DND-41 (cell line): ENCODE measurements around the gene AJAP1.

Experiments
- ATAC-seq: fragments of 200-7000 bp; cut with Tn5 transposase; 3 replicates; pipeline ENCODE4 v1.9.1; 2021; ENCODE audit warnings: low read depth; ENCODE audit not compliant: insufficient read depth
- DNase-seq: peaks from one replicate; pipeline ENCODE4 v3.0.0-alpha.2; 2020
- H2AFZ ChIP-seq: 2 replicates; pipeline ENCODE4 v1.6.0; 2012; ENCODE audit warnings: low read depth, low read length
- H3K27ac ChIP-seq: 2 replicates; pipeline ENCODE4 v1.5.1; 2012; ENCODE audit warnings: low read length, inconsistent platforms
- H3K27me3 ChIP-seq: fragments of 200-600 bp; sonication (generic); 2 replicates; pipeline ENCODE4 v1.6.0; 2012; ENCODE audit warnings: low read length, mild to moderate bottlenecking, inconsistent platforms; ENCODE audit not compliant: insufficient read depth, poor library complexity
- H3K36me3 ChIP-seq: 2 replicates; pipeline ENCODE4 v1.5.1; 2012; ENCODE audit warnings: low read length, inconsistent platforms; ENCODE audit not compliant: insufficient read depth
- H3K4me1 ChIP-seq: 2 replicates; pipeline ENCODE4 v1.5.1; 2012; ENCODE audit warnings: mild to moderate bottlenecking, low read length; ENCODE audit not compliant: insufficient read depth
- H3K4me2 ChIP-seq: 2 replicates; pipeline ENCODE4 v1.6.0; 2012; ENCODE audit warnings: mild to moderate bottlenecking, moderate library complexity, low read length, inconsistent platforms; ENCODE audit not compliant: insufficient read depth
- H3K4me3 ChIP-seq, 2 experiments: fragments of 200-600 bp in 1 of 2; shearing (Covaris generic) in 1 of 2; 2 replicates each; pipeline ENCODE4 v1.5.1; 2012 to 2016; ENCODE audit warnings: inconsistent platforms in 2 of 2, low read length in 2 of 2, mild to moderate bottlenecking in 2 of 2, low read depth in 1 of 2, moderate library complexity in 1 of 2
- H3K79me2 ChIP-seq: 2 replicates; pipeline ENCODE4 v1.6.0; 2012; ENCODE audit warnings: low read length, inconsistent platforms; ENCODE audit not compliant: insufficient read depth
- H3K9ac ChIP-seq: 2 replicates; pipeline ENCODE4 v1.6.0; 2012; ENCODE audit warnings: low read depth, mild to moderate bottlenecking, inconsistent platforms, low read length, moderate library complexity
- H3K9me3 ChIP-seq: 2 replicates; pipeline ENCODE4 v1.5.1; 2012; ENCODE audit warnings: low read length, moderate library complexity, mild to moderate bottlenecking, inconsistent platforms; ENCODE audit not compliant: insufficient read depth, severe bottlenecking
- H4K20me1 ChIP-seq: 2 replicates; pipeline ENCODE4 v1.6.0; 2012; ENCODE audit warnings: low read length; ENCODE audit not compliant: insufficient read depth
- CTCF ChIP-seq: IDR thresholded peaks from 2 replicates; pipeline ENCODE4 v1.5.1; 2012; ENCODE audit warnings: borderline replicate concordance, low read length, moderate library complexity, mild to moderate bottlenecking; ENCODE audit not compliant: poor library complexity, severe bottlenecking; ENCODE audit errors: extremely low read depth
- EZH2 ChIP-seq: IDR thresholded peaks from 3 replicates; pipeline ENCODE4 v1.6.1; 2012; ENCODE audit warnings: borderline replicate concordance, low read depth, mild to moderate bottlenecking, moderate library complexity, low read length, inconsistent platforms; ENCODE audit not compliant: severe bottlenecking

Gene AJAP1

GRCh38 chr1:4653796-4654725 lies at the start of gene AJAP1:
AJAP1 (plus strand) TSS chr1:4654609; CDS start chr1:4655426, 817 bp downstream.
- TF ChIP-seq EZH2: no peak
- no peak for TF ChIP-seq CTCF
- DNase-seq: no peak
- H3K9ac ChIP-seq: no peak within 1 kb of the TSS
- no peaks in the 10 kb centered on the region for H3K9me3 ChIP-seq
- H3K4me2 ChIP-seq: no peak within 1 kb of the TSS
- no peak within 1 kb of the TSS for H3K4me3 ChIP-seq
- H3K27me3 ChIP-seq: peaks cover 6% of the 10 kb centered on the region
- no peak for ATAC-seq
- no peaks in the 10 kb centered on the region for H3K36me3 ChIP-seq
- H3K79me2 ChIP-seq: no peaks in the 10 kb centered on the region
- peaks cover 5% of the 10 kb centered on the region; the same call in 1 of the 2 replicates for H4K20me1 ChIP-seq
- no peak within 1 kb of the TSS for H2AFZ ChIP-seq
- no peak within 1 kb of the TSS for H3K27ac ChIP-seq
- no peaks in the 10 kb centered on the region for H3K4me1 ChIP-seq

GRCh38 chr1:4605158-4605557 lies 49.3 kb upstream of the AJAP1 start:
- H3K36me3 ChIP-seq: no peaks in the 10 kb centered on the region
- no peak overlapping the region for H3K27ac ChIP-seq
- DNase-seq (no peak), ATAC-seq (no peak)
- no peak overlapping the region for H3K9ac ChIP-seq
- H2AFZ ChIP-seq: no peak overlapping the region
- no peaks in the 10 kb centered on the region for H3K27me3 ChIP-seq
- H3K4me1 ChIP-seq: no peaks in the 10 kb centered on the region
- peaks cover 8% of the 10 kb centered on the region for H3K9me3 ChIP-seq
- H3K79me2 ChIP-seq: no peaks in the 10 kb centered on the region
- no peak for TF ChIP-seq CTCF
- no peak overlapping the region for H3K4me2 ChIP-seq
- H4K20me1 ChIP-seq: no peaks in the 10 kb centered on the region
- H3K4me3 ChIP-seq: no peak overlapping the region

GRCh38 chr1:4611563-4612341 lies 42.7 kb upstream of the AJAP1 start:
- Histone ChIP-seq H3K36me3 (no peaks in the 10 kb centered on the region), H3K9me3 (peaks cover 12% of the 10 kb centered on the region), H3K4me2 (no peak overlapping the region), H3K4me3 (no peak overlapping the region), H3K27me3 (no peaks in the 10 kb centered on the region), H3K27ac (no peak overlapping the region), H3K4me1 (no peaks in the 10 kb centered on the region), H3K9ac (no peak overlapping the region), H2AFZ (no peak overlapping the region), H3K79me2 (no peaks in the 10 kb centered on the region), H4K20me1 (no peaks in the 10 kb centered on the region)
- ATAC-seq: no peak
- TF ChIP-seq CTCF: no peak
- no peak for TF ChIP-seq EZH2
- DNase-seq: no peak
